Amygdala (tissue), 56 donors: Measurements from ENCODE around the gene TMEM63B.

Experiments used
- DNase-seq, 56 donors: peaks; one replicate each; lab custom pipeline; 2025; lab: John Stamatoyannopoulos, UW

Gene TMEM63B

GRCh38 chr6:44115866-44116265, 11.5 kb upstream of the TMEM63B start:
- DNase-seq: no peak

- no peak for DNase-seq
These were observed 10.5 kb upstream of the TMEM63B start for GRCh38 chr6:44116641-44117382.

GRCh38 chr6:44117397-44118128, 9.8 kb upstream of the TMEM63B start:
- no peak for DNase-seq

GRCh38 chr6:44119704-44120262, 7.6 kb upstream of the TMEM63B start:
- no peak for DNase-seq

GRCh38 chr6:44120692-44121443, 6.5 kb upstream of the TMEM63B start:
- no peak for DNase-seq

DNA sequence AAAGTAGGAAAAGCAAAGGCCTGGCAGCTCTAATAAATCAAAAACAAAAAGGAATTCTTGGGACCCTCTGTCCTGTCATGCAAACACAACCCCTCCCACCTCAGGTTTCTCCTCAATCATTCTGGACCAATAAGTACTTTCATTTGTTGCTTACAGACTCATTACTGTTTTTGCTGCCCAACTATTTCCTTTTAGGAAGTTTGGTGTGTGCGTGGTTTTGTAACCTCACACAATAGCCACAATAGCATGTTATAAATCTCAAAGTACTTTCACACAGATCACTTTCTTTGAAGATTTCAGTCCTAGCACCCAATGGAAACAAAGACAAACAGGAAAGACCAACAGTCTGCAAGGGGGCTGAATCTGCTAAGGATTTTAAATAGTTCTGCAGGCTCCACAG, 4.6 kb upstream of the TMEM63B start:
- no peak for DNase-seq

DNA sequence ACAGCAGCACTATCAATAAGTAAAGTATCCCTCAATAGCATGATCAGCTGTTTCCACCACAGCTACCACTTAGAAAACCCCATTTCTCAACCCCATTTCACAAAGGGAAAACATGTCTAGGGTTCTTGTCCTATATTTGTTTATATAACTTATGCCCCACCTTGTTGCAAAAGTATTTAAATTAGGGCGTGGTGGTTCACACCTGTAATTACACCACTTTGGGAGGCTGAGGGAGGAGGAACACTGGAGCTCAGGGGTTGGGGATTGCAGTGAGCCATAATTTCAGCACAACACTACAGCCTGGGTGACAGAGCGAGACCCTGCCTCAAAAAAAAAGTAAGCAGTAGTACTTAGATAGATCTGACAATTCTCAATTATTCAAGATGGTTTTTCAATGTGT, 3.8 kb upstream of the TMEM63B start:
- DNase-seq: no peak

- peak in 12 of 56 donors; percentile 10 to 51 (median 35) for DNase-seq
These were observed 819 bp upstream of the TMEM63B start for GRCh38 chr6:44126320-44127149.

DNA sequence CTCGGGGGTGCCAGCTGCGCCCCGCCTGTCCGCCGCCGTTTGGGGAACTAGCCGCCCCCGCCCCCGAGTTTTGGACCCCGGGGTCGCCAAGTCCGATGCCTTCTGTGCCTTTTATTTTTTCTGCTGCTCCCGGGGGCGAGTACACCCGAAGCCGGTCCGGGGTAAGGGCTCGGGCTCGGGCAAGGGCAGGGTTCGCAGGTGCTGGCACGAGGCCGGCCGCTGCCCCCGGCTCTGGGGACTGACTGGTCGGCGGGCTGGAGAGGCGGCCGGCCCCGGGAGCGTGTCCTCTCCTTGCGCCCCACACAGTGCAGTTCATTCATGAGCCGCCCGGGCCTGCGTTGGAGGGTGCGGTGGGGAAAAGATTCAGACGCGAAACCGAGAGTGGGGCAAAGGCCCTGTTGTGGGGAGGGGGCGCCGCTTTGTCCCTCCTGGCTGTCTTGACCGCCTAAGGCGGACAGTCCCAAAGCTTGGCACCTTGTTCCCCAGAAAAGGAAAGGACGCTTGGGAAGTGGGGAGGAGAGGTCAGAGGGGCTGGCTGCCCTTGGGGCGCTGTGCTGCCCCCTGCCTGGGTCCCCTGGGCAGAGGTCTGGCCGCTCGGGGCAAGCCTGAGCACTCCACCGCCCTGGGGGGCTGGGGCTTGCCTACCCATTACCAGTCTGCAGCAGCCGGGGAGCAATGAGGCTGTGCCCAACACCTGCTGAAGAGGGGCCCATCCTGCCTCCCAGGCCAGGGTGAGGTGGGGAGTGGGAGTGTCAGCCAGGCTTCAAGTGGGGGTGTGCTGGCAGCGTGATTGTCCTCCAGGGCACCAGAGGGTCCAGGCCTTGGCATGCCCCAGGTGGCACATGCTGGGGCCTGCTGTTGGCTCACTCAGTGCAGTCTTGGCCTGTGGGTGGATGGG, 915 bp downstream of the TMEM63B start:
- peak in 16 of 56 donors; percentile 8 to 45 (median 28) for DNase-seq

DNA sequence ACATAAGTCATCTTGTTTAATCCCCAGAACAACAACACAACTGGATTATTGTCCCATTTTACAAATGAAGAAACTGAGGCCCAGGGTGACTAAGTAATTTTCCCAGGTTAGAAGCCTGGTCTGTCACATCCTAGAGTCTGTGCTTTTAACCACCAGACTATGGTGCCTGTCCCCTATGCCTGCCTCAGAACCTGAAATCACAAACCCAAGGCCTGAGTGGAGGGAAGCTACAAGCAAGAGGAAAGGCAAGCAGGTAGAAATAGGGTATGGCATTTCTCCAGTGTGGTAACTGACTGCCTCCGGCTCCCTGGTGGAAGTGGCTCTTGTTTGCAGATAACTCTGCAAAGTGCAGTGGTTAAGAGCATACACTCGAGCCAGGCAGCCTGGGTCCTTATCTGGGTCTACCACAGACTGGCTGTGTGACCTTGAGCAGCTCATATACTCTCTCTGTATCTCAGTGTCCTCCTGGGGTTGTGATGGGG, 2.5 kb downstream of the TMEM63B start:
- DNase-seq: no peak

DNA sequence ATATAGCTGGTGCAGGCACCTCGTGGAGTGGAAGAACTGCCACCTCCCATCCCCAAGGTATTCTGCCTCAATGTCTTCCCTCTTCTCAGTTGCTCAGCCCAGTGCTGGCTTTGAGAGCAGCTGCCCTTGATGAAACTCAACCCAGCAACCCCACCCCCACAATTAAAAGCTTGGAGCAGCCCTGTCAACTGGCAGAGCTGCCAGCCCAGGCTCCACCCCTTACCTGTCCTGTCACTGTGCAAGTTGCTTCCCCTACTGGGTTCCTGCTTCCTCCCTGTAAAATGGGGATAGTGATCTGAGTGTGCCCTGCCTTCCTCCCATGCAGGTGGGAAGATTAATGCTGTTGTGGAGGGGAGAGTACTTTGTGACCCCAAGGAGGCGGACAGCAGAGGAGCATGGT, 4.5 kb downstream of the TMEM63B start:
- DNase-seq: no peak

GRCh38 chr6:44132476-44132875, 5.1 kb downstream of the TMEM63B start:
- no peak for DNase-seq

- DNase-seq: peak in 45 of 56 donors; percentile 6 to 77 (median 48)
These were observed 5.9 kb downstream of the TMEM63B start for GRCh38 chr6:44133003-44133931.

GRCh38 chr6:44133981-44134711, 6.8 kb downstream of the TMEM63B start:
- no peak for DNase-seq

- DNase-seq: peak in 4 of 56 donors; percentile 6 to 24 (median 18)
These were observed 7.9 kb downstream of the TMEM63B start for GRCh38 chr6:44135173-44135758.

DNA sequence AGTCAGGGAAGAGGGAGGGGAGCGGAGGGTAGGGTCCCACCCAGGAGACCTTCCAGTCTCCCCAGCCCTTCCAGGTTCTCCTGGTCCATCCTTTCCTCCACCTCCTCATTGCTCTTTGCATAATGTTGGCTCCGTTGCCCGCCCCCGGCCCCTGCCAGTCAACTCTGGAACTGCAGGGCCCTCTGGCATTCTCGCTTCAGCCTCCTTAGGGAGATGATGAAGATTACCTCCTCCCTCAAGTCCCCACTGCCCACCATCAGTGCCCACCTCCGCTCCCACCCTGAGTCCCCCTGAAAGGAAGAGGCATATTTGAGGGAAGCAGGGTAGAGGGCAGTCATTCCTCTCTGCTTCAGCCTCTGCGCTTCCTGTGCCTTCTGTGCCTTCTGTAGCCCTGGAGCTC, 8.5 kb downstream of the TMEM63B start:
- DNase-seq: no peak
